ENCODE results near the gene RAG2. TPM values are rescaled to one million over a fixed set of nuclear protein-coding genes. Genes with fewer than 3 reads are reported as not detected.

RAG2 gene
- total RNA-seq: not detected in 2 replicates

DNA sequence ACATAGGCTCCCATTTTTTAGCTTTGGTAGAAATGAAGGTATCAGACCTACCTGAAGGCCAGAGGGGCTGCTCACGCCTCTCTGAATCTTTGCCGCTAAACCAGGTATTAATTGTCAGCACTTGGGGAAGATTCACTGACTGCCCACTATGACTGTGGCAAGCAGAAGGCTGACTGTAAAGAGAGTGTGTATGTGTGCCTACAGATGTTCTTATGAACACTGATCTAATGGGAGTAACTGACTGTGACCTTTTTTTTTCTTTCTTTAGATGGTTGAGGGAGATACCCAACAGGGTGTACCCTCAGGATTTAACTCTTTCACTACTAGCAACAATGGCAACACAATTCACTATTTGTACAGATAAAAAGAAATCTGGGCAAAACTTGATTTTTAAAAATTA, at the start of gene RAG2:
TSS of gene RAG2 (minus strand) at position 186 of the 400 bp plus-strand sequence. CDS start 4,068 bp downstream, outside the sequence.
- no peak within 1 kb of the TSS for H3K4me3 ChIP-seq (ENCODE audit: low read depth, low read length)
- DNase-seq (ENCODE audit: low read depth): no peak
- TF ChIP-seq CTCF (IDR thresholded peaks at IDR 0.05; ENCODE audit: insufficient read depth, low read depth, low read length): no peak

- DNase-seq (ENCODE audit: low read depth): no peak
- H3K4me3 ChIP-seq (ENCODE audit: low read depth, low read length): no peak overlapping the region
- no peak for TF ChIP-seq CTCF (IDR thresholded peaks at IDR 0.05; ENCODE audit: insufficient read depth, low read depth, low read length)
Measured at GRCh38 chr11:36638556-36638955, 40.5 kb upstream of the RAG2 start.

DNA sequence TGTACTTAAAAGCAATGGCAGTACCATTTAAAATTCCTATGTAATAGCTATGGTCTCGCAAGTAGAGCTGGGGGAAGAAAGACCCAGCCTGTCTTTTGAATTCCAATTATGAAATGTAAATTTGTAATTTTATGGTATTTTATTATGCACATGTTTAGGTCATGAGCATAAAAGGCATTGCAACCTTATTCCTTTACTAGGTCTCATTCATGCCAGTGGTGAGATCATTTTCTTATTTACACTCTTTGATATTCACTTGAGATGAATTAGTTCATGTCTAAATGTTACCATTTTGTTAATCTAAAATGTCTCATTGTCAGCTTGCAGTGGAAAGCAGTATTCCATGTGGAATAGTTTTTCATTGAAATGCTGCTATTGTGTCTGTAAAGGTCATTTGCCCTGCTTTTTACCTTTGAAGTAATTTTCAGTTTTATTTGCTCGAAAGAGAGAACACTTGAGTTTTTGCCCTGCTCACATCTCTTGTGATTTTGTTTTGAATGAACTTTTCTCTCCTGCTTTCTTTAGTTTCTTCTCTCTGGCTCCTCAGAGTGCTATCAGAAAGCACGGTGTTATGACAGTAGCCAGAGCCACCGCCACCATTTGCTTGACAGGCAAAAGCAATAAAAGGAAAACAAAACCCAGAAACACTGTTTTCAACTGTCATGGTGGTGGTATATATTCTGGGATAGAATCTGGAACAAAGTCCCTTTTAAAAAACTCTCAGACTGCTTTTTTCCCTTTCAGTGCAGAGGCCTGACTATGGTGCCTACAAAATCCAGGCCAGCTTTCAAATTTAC, 37.2 kb upstream of the RAG2 start:
- no peak for TF ChIP-seq CTCF (IDR thresholded peaks at IDR 0.05; ENCODE audit: insufficient read depth, low read depth, low read length)
- no peak overlapping the region for H3K4me3 ChIP-seq (ENCODE audit: low read depth, low read length)

GRCh38 chr11:36631774-36632173, 33.7 kb upstream of the RAG2 start:
- no peak for TF ChIP-seq CTCF (IDR thresholded peaks at IDR 0.05; ENCODE audit: insufficient read depth, low read depth, low read length)
- DNase-seq (ENCODE audit: low read depth): no peak
- H3K4me3 ChIP-seq (ENCODE audit: low read depth, low read length): no peak overlapping the region

More for the DNA sequence above, 37.2 kb upstream of the RAG2 start:
- no peak for DNase-seq (ENCODE audit: low read depth)

DNA sequence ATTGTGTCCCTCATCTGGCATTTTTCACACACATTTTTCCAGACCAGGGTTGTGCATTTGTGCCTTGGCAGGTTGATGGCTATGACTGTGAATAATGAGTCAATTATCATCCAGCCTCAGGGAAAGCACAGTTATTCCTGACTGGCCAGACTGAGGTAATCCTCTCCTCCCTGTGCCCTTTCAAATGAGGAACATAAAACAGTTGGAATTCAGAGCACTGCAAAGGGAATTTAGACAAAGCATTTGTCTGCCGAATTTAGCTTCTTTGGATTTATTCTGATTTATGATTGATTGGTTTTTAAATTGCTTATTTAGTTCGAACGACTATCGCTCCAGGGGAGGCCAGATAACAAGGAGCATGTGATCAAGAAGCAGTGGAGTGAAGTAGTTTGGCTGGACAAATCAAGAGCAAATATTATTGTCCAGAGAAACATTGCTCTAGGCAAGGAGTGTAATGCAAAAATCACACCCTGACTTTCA, 30.8 kb upstream of the RAG2 start:
- no peak overlapping the region for H3K4me3 ChIP-seq (ENCODE audit: low read depth, low read length)
- no peak for TF ChIP-seq CTCF (IDR thresholded peaks at IDR 0.05; ENCODE audit: insufficient read depth, low read depth, low read length)
- no peak for DNase-seq (ENCODE audit: low read depth)

DNA sequence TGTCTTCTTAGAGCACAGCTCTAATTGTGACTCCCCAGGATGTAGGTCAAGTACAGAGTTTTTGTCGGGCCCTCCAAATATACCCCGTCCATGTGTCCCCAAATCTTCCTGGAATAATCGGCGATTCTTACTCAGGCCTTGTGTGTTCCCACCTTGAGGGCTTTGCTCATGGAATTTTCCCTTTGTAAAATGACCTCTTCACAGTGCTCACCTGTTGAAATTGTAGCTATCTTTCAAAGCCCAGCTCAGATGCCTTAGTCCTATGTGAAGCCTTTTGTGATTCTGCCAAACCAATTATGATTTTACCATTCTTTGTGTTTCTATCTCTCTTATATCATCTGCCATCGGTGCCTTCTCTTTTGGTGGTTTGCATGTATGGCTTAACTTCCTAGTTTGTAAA, 30.1 kb upstream of the RAG2 start:
- no peak overlapping the region for H3K4me3 ChIP-seq (ENCODE audit: low read depth, low read length)
- no peak for DNase-seq (ENCODE audit: low read depth)
- no peak for TF ChIP-seq CTCF (IDR thresholded peaks at IDR 0.05; ENCODE audit: insufficient read depth, low read depth, low read length)

All from fibroblast of villous mesenchyme (primary cell).